ENCODE measurements around the gene MSRB1. TPM values are rescaled to one million over a fixed set of nuclear protein-coding genes. Genes with fewer than 3 reads are reported as not detected.

The MSRB1 gene
- total RNA-seq, 1 experiment from 2014 or later: 26.4 TPM

DNA sequence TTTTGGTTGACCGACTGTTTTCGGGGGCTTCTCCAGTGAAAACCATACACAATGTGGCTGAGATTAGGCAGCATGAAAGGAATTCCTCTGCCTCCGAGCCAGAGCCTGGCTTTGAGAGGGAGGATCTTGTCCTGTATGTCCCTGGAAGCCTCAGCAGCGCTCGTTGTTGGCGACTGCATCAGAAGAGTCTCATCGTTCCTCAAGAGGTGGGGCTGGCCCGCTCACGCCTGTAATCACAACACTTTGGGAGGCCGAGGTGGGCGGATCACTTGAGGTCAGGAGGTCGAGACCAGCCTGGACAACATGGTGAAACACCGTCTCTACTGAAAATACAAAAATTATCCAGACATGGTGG, 39.8 kb downstream of the MSRB1 start:
- no peak for DNase-seq (ENCODE audit: low spot score)
- Mint-ChIP-seq H3K36me3 (no peaks in the 10 kb centered on the region), H3K27ac (no peak overlapping the region), H3K9me3 (no peaks in the 10 kb centered on the region), H3K4me1 (0 out of 2 replicates have a peak, but pooled peaks cover 2% of the 10 kb centered on the region), H3K27me3 (ENCODE audit: low read depth) (peaks cover 3% of the 10 kb centered on the region; the same call in 1 of the 2 replicates), H3K4me3 (no peak overlapping the region)
- TF ChIP-seq FOXP1 (CRISPR knock-in tag; IDR thresholded peaks at IDR 0.05; ENCODE audit: borderline replicate concordance): no peak
- TF ChIP-seq, protein P1, sequence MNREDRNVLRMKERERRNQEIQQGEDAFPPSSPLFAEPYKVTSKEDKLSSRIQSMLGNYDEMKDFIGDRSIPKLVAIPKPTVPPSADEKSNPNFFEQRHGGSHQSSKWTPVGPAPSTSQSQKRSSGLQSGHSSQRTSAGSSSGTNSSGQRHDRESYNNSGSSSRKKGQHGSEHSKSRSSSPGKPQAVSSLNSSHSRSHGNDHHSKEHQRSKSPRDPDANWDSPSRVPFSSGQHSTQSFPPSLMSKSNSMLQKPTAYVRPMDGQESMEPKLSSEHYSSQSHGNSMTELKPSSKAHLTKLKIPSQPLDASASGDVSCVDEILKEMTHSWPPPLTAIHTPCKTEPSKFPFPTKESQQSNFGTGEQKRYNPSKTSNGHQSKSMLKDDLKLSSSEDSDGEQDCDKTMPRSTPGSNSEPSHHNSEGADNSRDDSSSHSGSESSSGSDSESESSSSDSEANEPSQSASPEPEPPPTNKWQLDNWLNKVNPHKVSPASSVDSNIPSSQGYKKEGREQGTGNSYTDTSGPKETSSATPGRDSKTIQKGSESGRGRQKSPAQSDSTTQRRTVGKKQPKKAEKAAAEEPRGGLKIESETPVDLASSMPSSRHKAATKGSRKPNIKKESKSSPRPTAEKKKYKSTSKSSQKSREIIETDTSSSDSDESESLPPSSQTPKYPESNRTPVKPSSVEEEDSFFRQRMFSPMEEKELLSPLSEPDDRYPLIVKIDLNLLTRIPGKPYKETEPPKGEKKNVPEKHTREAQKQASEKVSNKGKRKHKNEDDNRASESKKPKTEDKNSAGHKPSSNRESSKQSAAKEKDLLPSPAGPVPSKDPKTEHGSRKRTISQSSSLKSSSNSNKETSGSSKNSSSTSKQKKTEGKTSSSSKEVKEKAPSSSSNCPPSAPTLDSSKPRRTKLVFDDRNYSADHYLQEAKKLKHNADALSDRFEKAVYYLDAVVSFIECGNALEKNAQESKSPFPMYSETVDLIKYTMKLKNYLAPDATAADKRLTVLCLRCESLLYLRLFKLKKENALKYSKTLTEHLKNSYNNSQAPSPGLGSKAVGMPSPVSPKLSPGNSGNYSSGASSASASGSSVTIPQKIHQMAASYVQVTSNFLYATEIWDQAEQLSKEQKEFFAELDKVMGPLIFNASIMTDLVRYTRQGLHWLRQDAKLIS (CRISPR knock-in tag; IDR thresholded peaks at IDR 0.05; ENCODE audit: borderline replicate concordance): no peak
- TF ChIP-seq NFATC4 (CRISPR knock-in tag; IDR thresholded peaks at IDR 0.05): no peak
- TF ChIP-seq, protein P2, sequence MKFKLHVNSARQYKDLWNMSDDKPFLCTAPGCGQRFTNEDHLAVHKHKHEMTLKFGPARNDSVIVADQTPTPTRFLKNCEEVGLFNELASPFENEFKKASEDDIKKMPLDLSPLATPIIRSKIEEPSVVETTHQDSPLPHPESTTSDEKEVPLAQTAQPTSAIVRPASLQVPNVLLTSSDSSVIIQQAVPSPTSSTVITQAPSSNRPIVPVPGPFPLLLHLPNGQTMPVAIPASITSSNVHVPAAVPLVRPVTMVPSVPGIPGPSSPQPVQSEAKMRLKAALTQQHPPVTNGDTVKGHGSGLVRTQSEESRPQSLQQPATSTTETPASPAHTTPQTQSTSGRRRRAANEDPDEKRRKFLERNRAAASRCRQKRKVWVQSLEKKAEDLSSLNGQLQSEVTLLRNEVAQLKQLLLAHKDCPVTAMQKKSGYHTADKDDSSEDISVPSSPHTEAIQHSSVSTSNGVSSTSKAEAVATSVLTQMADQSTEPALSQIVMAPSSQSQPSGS (CRISPR knock-in tag; IDR thresholded peaks at IDR 0.05; ENCODE audit: borderline replicate concordance, low read depth): no peak
- TF ChIP-seq SMAD3 (CRISPR knock-in tag; IDR thresholded peaks at IDR 0.05; ENCODE audit: borderline replicate concordance): no peak
- TF ChIP-seq, protein P3, sequence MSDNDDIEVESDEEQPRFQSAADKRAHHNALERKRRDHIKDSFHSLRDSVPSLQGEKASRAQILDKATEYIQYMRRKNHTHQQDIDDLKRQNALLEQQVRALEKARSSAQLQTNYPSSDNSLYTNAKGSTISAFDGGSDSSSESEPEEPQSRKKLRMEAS (CRISPR knock-in tag; IDR thresholded peaks at IDR 0.05): no peak
- no peak for TF ChIP-seq CREB1 (CRISPR knock-in tag; IDR thresholded peaks at IDR 0.05)
- TF ChIP-seq, protein P4, sequence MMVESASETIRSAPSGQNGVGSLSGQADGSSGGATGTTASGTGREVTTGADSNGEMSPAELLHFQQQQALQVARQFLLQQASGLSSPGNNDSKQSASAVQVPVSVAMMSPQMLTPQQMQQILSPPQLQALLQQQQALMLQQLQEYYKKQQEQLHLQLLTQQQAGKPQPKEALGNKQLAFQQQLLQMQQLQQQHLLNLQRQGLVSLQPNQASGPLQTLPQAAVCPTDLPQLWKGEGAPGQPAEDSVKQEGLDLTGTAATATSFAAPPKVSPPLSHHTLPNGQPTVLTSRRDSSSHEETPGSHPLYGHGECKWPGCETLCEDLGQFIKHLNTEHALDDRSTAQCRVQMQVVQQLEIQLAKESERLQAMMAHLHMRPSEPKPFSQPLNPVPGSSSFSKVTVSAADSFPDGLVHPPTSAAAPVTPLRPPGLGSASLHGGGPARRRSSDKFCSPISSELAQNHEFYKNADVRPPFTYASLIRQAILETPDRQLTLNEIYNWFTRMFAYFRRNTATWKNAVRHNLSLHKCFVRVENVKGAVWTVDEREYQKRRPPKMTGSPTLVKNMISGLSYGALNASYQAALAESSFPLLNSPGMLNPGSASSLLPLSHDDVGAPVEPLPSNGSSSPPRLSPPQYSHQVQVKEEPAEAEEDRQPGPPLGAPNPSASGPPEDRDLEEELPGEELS (CRISPR knock-in tag; IDR thresholded peaks at IDR 0.05): no peak
- TF ChIP-seq, protein P5, sequence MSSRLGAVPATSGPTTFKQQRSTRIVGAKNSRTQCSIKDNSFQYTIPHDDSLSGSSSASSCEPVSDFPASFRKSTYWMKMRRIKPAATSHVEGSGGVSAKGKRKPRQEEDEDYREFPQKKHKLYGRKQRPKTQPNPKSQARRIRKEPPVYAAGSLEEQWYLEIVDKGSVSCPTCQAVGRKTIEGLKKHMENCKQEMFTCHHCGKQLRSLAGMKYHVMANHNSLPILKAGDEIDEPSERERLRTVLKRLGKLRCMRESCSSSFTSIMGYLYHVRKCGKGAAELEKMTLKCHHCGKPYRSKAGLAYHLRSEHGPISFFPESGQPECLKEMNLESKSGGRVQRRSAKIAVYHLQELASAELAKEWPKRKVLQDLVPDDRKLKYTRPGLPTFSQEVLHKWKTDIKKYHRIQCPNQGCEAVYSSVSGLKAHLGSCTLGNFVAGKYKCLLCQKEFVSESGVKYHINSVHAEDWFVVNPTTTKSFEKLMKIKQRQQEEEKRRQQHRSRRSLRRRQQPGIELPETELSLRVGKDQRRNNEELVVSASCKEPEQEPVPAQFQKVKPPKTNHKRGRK (CRISPR knock-in tag; IDR thresholded peaks at IDR 0.05; ENCODE audit: borderline replicate concordance): no peak
- TF ChIP-seq, protein P6, sequence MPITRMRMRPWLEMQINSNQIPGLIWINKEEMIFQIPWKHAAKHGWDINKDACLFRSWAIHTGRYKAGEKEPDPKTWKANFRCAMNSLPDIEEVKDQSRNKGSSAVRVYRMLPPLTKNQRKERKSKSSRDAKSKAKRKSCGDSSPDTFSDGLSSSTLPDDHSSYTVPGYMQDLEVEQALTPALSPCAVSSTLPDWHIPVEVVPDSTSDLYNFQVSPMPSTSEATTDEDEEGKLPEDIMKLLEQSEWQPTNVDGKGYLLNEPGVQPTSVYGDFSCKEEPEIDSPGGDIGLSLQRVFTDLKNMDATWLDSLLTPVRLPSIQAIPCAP (CRISPR knock-in tag; IDR thresholded peaks at IDR 0.05): no peak
- no peak for TF ChIP-seq GTF2I (CRISPR knock-in tag; conservative IDR thresholded peaks at IDR 0.05)
- TF ChIP-seq NFE2L1 (CRISPR knock-in tag; IDR thresholded peaks at IDR 0.05): no peak
- no peak for TF ChIP-seq OVOL2 (CRISPR knock-in tag; IDR thresholded peaks at IDR 0.05; ENCODE audit: borderline replicate concordance)
- no peak for TF ChIP-seq FOXK1 (CRISPR knock-in tag; IDR thresholded peaks at IDR 0.05)
- TF ChIP-seq, protein P7, sequence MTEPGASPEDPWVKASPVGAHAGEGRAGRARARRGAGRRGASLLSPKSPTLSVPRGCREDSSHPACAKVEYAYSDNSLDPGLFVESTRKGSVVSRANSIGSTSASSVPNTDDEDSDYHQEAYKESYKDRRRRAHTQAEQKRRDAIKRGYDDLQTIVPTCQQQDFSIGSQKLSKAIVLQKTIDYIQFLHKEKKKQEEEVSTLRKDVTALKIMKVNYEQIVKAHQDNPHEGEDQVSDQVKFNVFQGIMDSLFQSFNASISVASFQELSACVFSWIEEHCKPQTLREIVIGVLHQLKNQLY (CRISPR knock-in tag; IDR thresholded peaks at IDR 0.05): no peak
- no peak for TF ChIP-seq PRRX2 (CRISPR knock-in tag; IDR thresholded peaks at IDR 0.05)
- no peak for ATAC-seq
- ChIA-PET POLR2A (no interaction called here), CTCF (interaction anchor here (0.8 kb wide), 1 partner anchor 26 kb away, joined by 3 read pairs; no protein-coding TSS in a partner anchor)

Data from WTC11 (cell line).